ENCODE measurements around the gene MZT2B.
"Not testable (repeated sequence)": the region's sequence is repeated elsewhere in the genome, so short reads cannot be mapped to it uniquely, and the experiment has no call there.

Gene MZT2B

GRCh38 chr2:130181880-130182682, at the start of gene MZT2B:
Gene MZT2B (plus strand): TSS chr2:130182262. CDS start chr2:130182283, 21 bp downstream.
- DNase-seq (ENCODE audit: low read depth): peak; percentile 53

- DNase-seq (ENCODE audit: low read depth): no peak
These were observed 46.1 kb upstream of the MZT2B start for GRCh38 chr2:130135692-130136541.

GRCh38 chr2:130136546-130136945, 45.5 kb upstream of the MZT2B start:
- not testable (repeated sequence) for DNase-seq (ENCODE audit: low read depth)

GRCh38 chr2:130137118-130137517, 44.9 kb upstream of the MZT2B start:
- DNase-seq (ENCODE audit: low read depth): not testable (repeated sequence)

GRCh38 chr2:130138326-130138725, 43.7 kb upstream of the MZT2B start:
- DNase-seq (ENCODE audit: low read depth): not testable (repeated sequence)

GRCh38 chr2:130138841-130139251, 43.2 kb upstream of the MZT2B start:
- not testable (repeated sequence) for DNase-seq (ENCODE audit: low read depth)

- not testable (repeated sequence) for DNase-seq (ENCODE audit: low read depth)
These were observed 42.5 kb upstream of the MZT2B start for GRCh38 chr2:130139331-130140280.

GRCh38 chr2:130140516-130140915, 41.5 kb upstream of the MZT2B start:
- DNase-seq (ENCODE audit: low read depth): not testable (repeated sequence)

GRCh38 chr2:130141002-130141401, 41.1 kb upstream of the MZT2B start:
- not testable (repeated sequence) for DNase-seq (ENCODE audit: low read depth)

GRCh38 chr2:130141645-130142370, 40.3 kb upstream of the MZT2B start:
- not testable (repeated sequence) for DNase-seq (ENCODE audit: low read depth)

- DNase-seq (ENCODE audit: low read depth): not testable (repeated sequence)
These were observed 39.4 kb upstream of the MZT2B start for GRCh38 chr2:130142396-130143265.

GRCh38 chr2:130143266-130144039, 38.6 kb upstream of the MZT2B start:
- DNase-seq (ENCODE audit: low read depth): not testable (repeated sequence)

- DNase-seq (ENCODE audit: low read depth): not testable (repeated sequence)
These were observed 37.1 kb upstream of the MZT2B start, which contains the start of gene CCDC74B for GRCh38 chr2:130145006-130145414. Gene CCDC74B (minus strand): TSS chr2:130145112. CDS start chr2:130144996, 116 bp downstream.

GRCh38 chr2:130148515-130148914, 33.5 kb upstream of the MZT2B start:
- not testable (repeated sequence) for DNase-seq (ENCODE audit: low read depth)

GRCh38 chr2:130150181-130151144, 31.6 kb upstream of the MZT2B start:
- no peak for DNase-seq (ENCODE audit: low read depth)

GRCh38 chr2:130151145-130151512, 30.9 kb upstream of the MZT2B start:
- not testable (repeated sequence) for DNase-seq (ENCODE audit: low read depth)

GRCh38 chr2:130152136-130152815, 29.8 kb upstream of the MZT2B start:
- not testable (repeated sequence) for DNase-seq (ENCODE audit: low read depth)
